ENCODE results near the gene PDCD11.

Gene PDCD11

DNA sequence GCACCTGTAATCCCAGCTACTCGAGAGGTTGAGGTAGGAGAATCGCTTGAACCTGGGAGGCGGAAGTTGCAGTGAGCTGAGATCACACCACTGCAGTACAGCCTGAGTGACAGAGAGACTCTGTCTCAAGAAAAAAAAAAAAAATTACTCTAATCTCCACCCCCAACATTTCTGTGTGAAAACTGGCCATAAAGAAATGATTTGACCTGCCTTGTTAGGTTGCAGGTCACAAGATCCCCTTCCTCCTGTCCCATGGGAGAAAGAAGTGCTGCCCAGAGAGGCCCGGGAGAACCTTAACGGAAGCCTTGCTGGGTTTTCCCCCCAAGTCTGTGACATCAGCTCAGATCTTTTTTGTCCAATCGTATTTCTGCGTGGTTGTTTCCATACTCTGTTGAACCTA is 71.0 kb downstream of the PDCD11 start:
- Histone ChIP-seq H4K20me1 (no peaks in the 10 kb centered on the region), H3K4me2 (peak overlapping the region; percentile 72 to 98 (median 94)), H3K4me1 (peaks cover 74 to 85% (median 81%) of the 10 kb centered on the region in 10 experiments), H3K4me3 (no peak overlapping the region), H3K27ac (peak overlapping the region in 9 of 11 experiments; percentile 18 to 59 (median 53); a peak in 16 of 22 replicates), H3K9ac (peak overlapping the region in 6 of 11 experiments; percentile 1 to 57 (median 38); a peak in 9 of 22 replicates), H3K9me3 (replicated peaks in 1 of 11) (no peaks in the 10 kb centered on the region), H3K27me3 (no peaks in the 10 kb centered on the region), H3K36me3 (no peaks in the 10 kb centered on the region)
- no peak for TF ChIP-seq Cebpa-rat (IDR thresholded peaks at IDR 0.05)

DNA sequence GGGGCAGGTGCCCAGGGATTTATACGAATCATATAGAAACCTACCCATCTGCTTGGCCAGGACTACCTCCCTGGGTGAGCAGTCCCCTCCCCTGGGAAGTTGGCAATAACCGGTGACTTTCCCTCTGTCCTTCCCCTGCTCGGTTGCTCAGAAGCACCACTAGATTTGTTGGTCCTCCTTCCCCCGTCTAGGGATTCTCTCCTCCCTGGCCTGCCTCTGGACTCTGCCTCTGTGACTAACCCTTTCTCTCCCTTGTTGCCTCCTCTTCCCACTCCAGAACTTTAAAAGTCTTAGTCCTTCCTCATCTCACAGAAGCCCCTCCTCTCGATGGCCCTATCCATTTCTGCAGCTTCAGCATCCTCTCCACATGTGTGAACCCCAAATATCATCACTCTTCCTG is 72.8 kb downstream of the PDCD11 start:
- H3K4me3 ChIP-seq = no peak overlapping the region
- H3K27ac ChIP-seq = peak overlapping the region in 6 of 11 experiments; percentile 29 to 92 (median 90); a peak in 9 of 22 replicates
- H3K4me1 ChIP-seq = peaks cover 84 to 92% (median 90%) of the 10 kb centered on the region in 10 experiments
- no peak for TF ChIP-seq Cebpa-rat (IDR thresholded peaks at IDR 0.05)
- peak overlapping the region; percentile 72 to 98 (median 94) for H3K4me2 ChIP-seq
- H3K9me3 ChIP-seq (replicated peaks in 1 of 11) = no peaks in the 10 kb centered on the region
- no peaks in the 10 kb centered on the region for H3K36me3 ChIP-seq
- no peaks in the 10 kb centered on the region for H4K20me1 ChIP-seq
- H3K27me3 ChIP-seq = no peaks in the 10 kb centered on the region
- H3K9ac ChIP-seq = no peak overlapping the region

DNA sequence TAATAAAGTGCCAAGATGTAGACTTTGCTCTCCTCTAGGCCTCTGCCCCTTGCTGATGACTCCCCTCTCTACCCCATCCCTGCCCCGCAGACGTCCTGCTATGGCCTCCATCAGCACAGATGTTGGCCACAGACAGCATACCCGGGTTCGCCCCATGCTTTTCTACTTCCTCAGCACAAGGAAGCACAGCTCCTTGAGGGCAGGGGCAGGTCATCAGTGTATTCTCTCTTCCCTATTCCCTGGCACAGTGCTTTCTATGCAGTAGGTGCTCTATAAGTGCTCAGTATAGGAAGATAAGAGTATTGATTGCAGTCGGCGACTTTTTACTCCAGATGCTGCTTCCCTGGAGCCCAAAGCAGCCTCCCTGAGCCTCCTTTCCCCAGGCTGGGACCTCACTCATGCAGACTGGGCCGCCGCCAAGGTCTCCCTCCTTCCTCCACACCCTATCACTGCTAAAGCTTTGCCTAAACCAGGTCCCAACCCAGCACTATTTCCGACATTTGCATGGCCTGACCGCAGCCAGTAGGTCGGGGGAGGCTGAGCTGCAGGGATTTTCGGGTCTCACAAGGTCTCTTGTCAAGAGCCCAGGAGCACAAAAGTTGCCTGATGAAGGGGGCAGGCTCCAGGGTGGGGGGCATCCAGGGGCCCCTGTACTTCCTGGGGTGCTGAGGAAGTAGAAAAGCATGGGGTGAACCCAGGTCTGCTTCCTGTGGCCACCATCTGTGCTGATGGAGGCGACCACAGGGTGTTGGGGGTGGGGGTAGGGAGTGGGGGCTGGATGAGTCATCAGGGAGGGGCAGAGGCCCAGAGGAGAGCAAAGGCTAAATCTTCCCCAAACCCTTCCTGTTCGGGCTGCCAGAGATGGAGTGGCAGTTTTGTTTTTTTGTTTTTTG is 74.6 kb downstream of the PDCD11 start:
- Histone ChIP-seq H3K4me2 (peak overlapping the region; percentile 72 to 98 (median 94)), H3K36me3 (no peaks in the 10 kb centered on the region), H3K9me3 (replicated peaks in 1 of 11) (no peaks in the 10 kb centered on the region), H3K9ac (peak overlapping the region; percentile 46 to 82 (median 77); a peak in 21 of 22 replicates), H3K27ac (peak overlapping the region; percentile 54 to 92 (median 87); a peak in 21 of 22 replicates), H3K4me1 (peaks cover 72 to 88% (median 76%) of the 10 kb centered on the region in 10 experiments), H3K4me3 (peak overlapping the region in 9 of 10 experiments; percentile 17 to 59 (median 43); a peak in 12 of 20 replicates), H4K20me1 (no peaks in the 10 kb centered on the region), H3K27me3 (no peaks in the 10 kb centered on the region)
- no peak for TF ChIP-seq Cebpa-rat (IDR thresholded peaks at IDR 0.05)

DNA sequence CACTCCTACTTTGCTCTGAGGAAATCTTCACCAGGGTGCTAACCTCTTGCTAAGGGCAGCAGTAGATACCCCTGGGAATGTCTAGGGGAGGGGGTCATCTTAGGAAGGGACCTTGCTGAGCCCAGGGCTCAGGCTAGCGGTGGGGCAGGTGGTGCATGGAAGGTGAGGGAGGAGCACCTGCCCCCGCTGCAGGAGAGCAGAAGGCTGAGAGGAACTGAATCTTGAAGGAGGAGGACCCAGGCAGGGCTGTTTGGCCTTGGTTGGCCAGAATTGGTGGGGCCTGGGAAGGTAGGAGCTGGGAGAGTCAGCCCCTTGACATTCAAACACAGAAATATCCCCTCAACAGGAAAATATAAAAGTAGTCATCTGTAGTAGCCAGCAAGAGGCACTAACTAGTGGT is 75.6 kb downstream of the PDCD11 start:
- H3K4me1 ChIP-seq = peaks cover 63 to 88% (median 74%) of the 10 kb centered on the region in 10 experiments
- peak overlapping the region; percentile 46 to 82 (median 77); a peak in 21 of 22 replicates for H3K9ac ChIP-seq
- H4K20me1 ChIP-seq = no peaks in the 10 kb centered on the region
- peak overlapping the region; percentile 72 to 98 (median 94) for H3K4me2 ChIP-seq
- no peaks in the 10 kb centered on the region for H3K27me3 ChIP-seq
- H3K4me3 ChIP-seq = peak overlapping the region in 9 of 10 experiments; percentile 17 to 59 (median 43); a peak in 14 of 20 replicates
- no peaks in the 10 kb centered on the region for H3K9me3 ChIP-seq (replicated peaks in 1 of 11)
- peak overlapping the region; percentile 54 to 92 (median 87); a peak in 21 of 22 replicates for H3K27ac ChIP-seq
- H3K36me3 ChIP-seq = no peaks in the 10 kb centered on the region
- TF ChIP-seq Cebpa-rat (IDR thresholded peaks at IDR 0.05) = no peak

DNA sequence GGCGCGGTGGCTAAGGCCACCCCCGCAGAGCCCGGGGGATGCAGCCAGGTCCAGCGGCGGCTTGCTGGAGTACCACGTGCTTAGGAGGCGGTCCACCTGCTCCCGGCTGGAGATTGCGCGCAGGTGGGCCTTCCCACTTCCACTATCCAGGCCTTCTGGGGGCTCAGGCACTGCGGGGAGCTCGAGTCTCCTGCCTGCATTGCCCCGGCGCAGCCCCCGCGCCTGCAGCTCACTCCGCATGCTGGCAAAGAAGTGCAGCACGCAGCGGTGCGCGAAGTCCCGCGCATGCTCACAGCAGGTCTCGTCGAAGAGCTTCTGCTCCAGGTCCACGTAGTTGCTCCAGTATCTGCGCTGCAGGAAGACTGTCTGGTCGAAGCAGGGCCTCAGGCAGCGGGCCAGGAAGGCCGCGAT is 76.8 kb downstream of the PDCD11 start:
- Histone ChIP-seq H3K9me3 (replicated peaks in 1 of 11) (no peaks in the 10 kb centered on the region), H3K27me3 (no peaks in the 10 kb centered on the region), H3K4me1 (peaks cover 50 to 79% (median 64%) of the 10 kb centered on the region in 10 experiments), H4K20me1 (no peaks in the 10 kb centered on the region), H3K4me2 (peak overlapping the region; percentile 72 to 98 (median 94); a peak in 19 of 22 replicates), H3K27ac (peak overlapping the region in 9 of 11 experiments; percentile 79 to 92 (median 87); a peak in 17 of 22 replicates), H3K4me3 (no peak overlapping the region), H3K9ac (peak overlapping the region in 3 of 11 experiments; percentile 35 to 79 (median 79); a peak in 1 of 22 replicates), H3K36me3 (no peaks in the 10 kb centered on the region)
- TF ChIP-seq Cebpa-rat (IDR thresholded peaks at IDR 0.05) = no peak

DNA sequence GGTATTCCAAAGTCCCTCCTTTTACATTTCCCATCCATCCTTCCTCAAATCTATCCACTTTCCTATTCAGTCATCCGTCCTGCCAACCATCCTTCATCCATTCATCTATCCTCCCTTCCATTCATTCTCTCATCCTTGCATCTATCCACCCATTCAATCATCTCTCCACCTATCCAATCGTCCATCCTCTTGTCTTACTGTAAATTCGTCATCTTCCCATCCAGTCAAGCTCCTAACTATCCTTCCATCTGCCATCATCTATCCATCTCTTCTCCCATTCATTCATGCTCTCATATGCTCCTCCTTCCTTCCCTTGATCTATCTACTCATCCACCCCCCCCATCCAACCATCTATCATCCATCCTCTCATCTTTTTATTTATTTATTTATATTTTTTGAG is 77.7 kb downstream of the PDCD11 start:
- no peak overlapping the region for H3K4me3 ChIP-seq
- H3K9ac ChIP-seq = no peak overlapping the region
- TF ChIP-seq Cebpa-rat (IDR thresholded peaks at IDR 0.05) = no peak
- no peaks in the 10 kb centered on the region for H4K20me1 ChIP-seq
- no peak overlapping the region for H3K4me2 ChIP-seq
- no peaks in the 10 kb centered on the region for H3K27me3 ChIP-seq
- H3K27ac ChIP-seq = no peak overlapping the region
- peaks cover 45 to 79% (median 60%) of the 10 kb centered on the region in 10 experiments for H3K4me1 ChIP-seq
- H3K36me3 ChIP-seq = no peaks in the 10 kb centered on the region
- H3K9me3 ChIP-seq (replicated peaks in 1 of 11) = no peaks in the 10 kb centered on the region

DNA sequence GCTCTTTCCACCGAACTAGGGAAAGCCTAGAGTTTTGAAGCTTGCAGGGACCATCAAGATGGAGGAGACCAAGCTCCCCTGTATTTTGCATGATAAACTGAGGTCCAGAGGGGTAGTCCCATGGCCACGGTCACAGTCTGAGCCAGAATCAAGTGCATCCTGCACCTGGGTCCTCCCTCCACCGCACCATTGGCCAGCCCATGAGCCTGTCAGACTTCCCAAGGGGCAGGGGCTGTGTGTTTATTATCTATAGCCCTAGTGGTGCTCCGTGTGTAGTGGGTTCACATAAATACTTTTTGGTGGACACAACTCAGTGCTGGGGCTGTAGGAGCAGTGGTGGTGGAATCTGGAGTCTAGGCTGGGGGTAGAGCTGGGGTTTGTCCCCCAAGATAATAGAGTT is 79.0 kb downstream of the PDCD11 start:
- Histone ChIP-seq H3K9me3 (replicated peaks in 1 of 11) (no peaks in the 10 kb centered on the region), H3K4me3 (no peak overlapping the region), H4K20me1 (no peaks in the 10 kb centered on the region), H3K36me3 (no peaks in the 10 kb centered on the region), H3K27ac (no peak overlapping the region), H3K4me2 (no peak overlapping the region), H3K4me1 (peaks cover 44 to 79% (median 59%) of the 10 kb centered on the region in 10 experiments), H3K9ac (no peak overlapping the region), H3K27me3 (no peaks in the 10 kb centered on the region)
- no peak for TF ChIP-seq Cebpa-rat (IDR thresholded peaks at IDR 0.05)

DNA sequence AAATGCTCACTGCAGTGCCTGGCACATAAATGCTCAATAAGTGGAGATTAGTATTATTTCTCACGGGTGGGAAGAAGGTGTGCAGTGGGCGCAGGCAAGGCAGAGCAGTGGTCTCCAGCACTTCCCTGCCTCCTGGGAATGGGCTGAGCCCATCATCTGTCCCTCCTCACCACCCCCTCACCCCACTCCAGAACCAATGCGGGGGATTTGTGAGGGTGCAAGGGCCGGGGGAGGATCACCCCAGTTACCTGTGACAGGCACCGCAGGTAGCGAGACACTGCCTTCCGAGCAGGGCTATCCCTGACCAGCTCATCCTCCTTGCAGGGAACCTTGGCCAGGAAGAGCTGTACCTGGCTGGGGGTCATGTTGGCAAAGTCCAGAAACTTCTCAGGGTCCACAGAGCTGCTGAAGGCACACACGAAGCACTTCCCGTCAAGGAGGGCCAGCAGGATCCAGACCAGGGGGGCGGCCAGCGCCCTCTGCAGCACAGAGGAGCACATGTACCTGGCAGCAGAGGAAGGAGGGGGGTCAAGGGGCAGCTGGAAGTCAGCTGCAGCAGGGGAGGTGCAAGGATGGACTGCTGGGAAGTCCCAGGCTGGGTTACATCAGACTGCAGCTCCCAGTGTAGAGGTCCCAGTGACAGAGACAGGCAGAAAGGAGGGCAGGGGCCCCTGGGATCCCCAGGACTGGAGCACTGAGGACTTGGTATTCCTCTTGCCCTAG is 79.8 kb downstream of the PDCD11 start:
- Histone ChIP-seq H3K4me3 (no peak overlapping the region), H3K27me3 (no peaks in the 10 kb centered on the region), H3K9me3 (replicated peaks in 1 of 11) (no peaks in the 10 kb centered on the region), H4K20me1 (no peaks in the 10 kb centered on the region), H3K27ac (peak overlapping the region in 1 of 11 experiments; percentile 5; a peak in 1 of 22 replicates), H3K4me1 (peaks cover 44 to 78% (median 58%) of the 10 kb centered on the region in 10 experiments), H3K9ac (peak overlapping the region in 2 of 11 experiments; percentile 7 to 24; a peak in 1 of 22 replicates), H3K4me2 (peak overlapping the region in 4 of 11 experiments; percentile 21 to 33 (median 24); a peak in 5 of 22 replicates), H3K36me3 (no peaks in the 10 kb centered on the region)
- TF ChIP-seq Cebpa-rat (IDR thresholded peaks at IDR 0.05) = no peak
